Endothelial cell (in vitro differentiated cells): ENCODE measurements around the gene HSPBP1. TPM values are rescaled to one million over a fixed set of nuclear protein-coding genes. Genes with fewer than 3 reads are reported as not detected.
A peak's percentile ranks its signal among the peaks of the same experiment; 100 is the strongest.

Source experiments
- DNase-seq: peaks from one replicate; pipeline ENCODE4 v3.0.0; 2021; ENCODE audit warnings: low spot score
- H3K27ac Mint-ChIP-seq: one replicate; pipeline ENCODE4 v1.8.0; 2021; ENCODE audit warnings: mixed read lengths, inconsistent platforms; ENCODE audit not compliant: unreplicated experiment
- H3K27me3 Mint-ChIP-seq: one replicate; pipeline ENCODE4 v1.8.0; 2021; ENCODE audit warnings: mild to moderate bottlenecking, moderate library complexity, mixed read lengths, inconsistent platforms; ENCODE audit not compliant: unreplicated experiment
- H3K36me3 Mint-ChIP-seq: one replicate; pipeline ENCODE4 v1.8.0; 2021; ENCODE audit warnings: mild to moderate bottlenecking, low read depth, mixed read lengths, inconsistent platforms; ENCODE audit not compliant: unreplicated experiment
- H3K4me1 Mint-ChIP-seq: one replicate; pipeline ENCODE4 v1.8.0; 2021; ENCODE audit warnings: mild to moderate bottlenecking, mixed read lengths, inconsistent platforms; ENCODE audit not compliant: unreplicated experiment
- H3K4me3 Mint-ChIP-seq: one replicate; pipeline ENCODE4 v1.8.0; 2021; ENCODE audit warnings: mild to moderate bottlenecking, mixed read lengths, inconsistent platforms; ENCODE audit not compliant: unreplicated experiment
- H3K9me3 Mint-ChIP-seq: one replicate; pipeline ENCODE4 v1.8.0; 2021; ENCODE audit warnings: mixed read lengths, inconsistent platforms; ENCODE audit not compliant: unreplicated experiment
- total RNA-seq: library from RNA; stranded (reverse); fragmentation: NEBNext Ultra II Directional; extraction: Animal tissue kit (Norgen Biotek cat#: 25700); gene quantifications from one replicate; pipeline ENCODE4 v1.2.1, GENCODE V29; 2021; ENCODE audit not compliant: unreplicated experiment
- TF ChIP-seq, protein P1 (sequence below): fragments of 200-600 bp; sonication (generic); IDR thresholded peaks from one replicate; pipeline ENCODE4 v1.5.0; 2021; ENCODE audit warnings: antibody characterized with exemption; ENCODE audit not compliant: unreplicated experiment

The HSPBP1 gene
- total RNA-seq, 1 donor from 2014 or later = 24.6 TPM

DNA sequence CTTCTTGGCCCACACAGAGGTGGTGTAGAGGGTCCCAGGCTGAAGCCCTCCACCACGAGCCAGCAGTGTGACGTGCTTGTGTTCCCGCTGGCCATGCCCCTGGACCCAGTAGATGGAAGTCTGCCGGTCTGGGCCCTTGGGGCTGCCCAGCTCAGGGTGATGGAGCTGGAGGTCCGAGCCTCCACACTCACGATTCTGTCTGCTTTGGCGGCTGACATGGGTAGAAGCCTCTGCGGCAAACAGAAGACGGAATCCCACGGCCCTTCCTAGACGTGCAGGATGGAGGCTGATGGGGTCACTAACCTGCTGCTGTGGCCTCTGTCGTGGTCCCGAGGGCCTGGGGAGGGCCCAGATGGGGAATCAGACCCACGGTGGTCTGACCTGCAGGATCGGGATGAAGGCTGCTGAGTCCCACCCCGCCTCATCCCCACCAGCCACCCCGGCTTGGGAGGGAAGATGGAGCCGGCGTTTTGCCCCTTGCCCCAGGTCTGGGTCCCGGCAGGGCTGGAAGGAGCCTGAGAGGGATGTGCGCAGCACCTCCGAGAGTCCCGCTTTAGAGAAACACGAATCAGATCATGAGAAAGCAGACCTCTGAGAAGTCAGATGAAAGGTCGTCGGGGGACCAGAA is 55.8 kb downstream of the HSPBP1 start:
- no peaks in the 10 kb centered on the region for H3K9me3 Mint-ChIP-seq
- peaks cover 12% of the 10 kb centered on the region for H3K27me3 Mint-ChIP-seq
- no peak overlapping the region for H3K4me3 Mint-ChIP-seq
- no peak overlapping the region for H3K27ac Mint-ChIP-seq
- DNase-seq = no peak
- H3K4me1 Mint-ChIP-seq = peaks cover 3% of the 10 kb centered on the region
- H3K36me3 Mint-ChIP-seq = peaks cover 24% of the 10 kb centered on the region
- TF ChIP-seq, protein P1, sequence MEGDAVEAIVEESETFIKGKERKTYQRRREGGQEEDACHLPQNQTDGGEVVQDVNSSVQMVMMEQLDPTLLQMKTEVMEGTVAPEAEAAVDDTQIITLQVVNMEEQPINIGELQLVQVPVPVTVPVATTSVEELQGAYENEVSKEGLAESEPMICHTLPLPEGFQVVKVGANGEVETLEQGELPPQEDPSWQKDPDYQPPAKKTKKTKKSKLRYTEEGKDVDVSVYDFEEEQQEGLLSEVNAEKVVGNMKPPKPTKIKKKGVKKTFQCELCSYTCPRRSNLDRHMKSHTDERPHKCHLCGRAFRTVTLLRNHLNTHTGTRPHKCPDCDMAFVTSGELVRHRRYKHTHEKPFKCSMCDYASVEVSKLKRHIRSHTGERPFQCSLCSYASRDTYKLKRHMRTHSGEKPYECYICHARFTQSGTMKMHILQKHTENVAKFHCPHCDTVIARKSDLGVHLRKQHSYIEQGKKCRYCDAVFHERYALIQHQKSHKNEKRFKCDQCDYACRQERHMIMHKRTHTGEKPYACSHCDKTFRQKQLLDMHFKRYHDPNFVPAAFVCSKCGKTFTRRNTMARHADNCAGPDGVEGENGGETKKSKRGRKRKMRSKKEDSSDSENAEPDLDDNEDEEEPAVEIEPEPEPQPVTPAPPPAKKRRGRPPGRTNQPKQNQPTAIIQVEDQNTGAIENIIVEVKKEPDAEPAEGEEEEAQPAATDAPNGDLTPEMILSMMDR = no peak

DNA sequence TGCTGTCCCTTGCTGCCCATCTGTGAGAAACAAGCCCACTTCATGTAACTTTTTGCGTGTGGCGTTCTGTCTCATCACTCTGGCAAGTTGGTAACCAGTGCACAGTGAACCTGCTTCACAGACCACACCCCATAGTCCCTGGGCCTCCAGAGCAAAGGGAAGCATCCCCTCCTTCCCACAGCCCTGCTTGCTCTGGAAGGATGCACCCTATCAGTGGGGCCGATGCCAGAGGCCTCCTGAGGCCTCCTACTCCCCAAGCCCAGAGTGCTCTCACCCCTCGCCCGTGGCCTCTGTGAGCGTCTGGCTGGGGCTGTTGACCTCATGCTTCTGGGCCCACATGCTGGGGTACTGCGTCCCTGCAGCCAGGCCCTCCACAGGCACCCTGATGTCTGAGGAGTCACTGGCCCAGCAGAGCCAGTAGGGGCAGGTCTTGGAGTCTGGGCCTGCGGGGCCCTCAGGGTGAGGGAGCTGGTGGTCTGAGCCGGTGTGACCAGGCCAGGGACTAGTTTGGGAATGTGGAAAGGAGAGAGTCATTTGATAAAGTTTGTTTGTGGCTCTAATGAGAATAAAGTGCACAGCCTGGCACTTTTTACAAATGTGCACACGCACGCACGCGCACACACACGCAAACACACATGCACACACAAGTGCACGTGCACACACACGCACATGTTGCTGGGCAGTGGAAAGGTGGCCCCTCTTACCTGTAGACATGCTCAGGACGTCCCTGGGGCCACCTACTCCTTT is 56.4 kb downstream of the HSPBP1 start:
- Mint-ChIP-seq H3K27me3 (peaks cover 8% of the 10 kb centered on the region), H3K4me1 (peaks cover 3% of the 10 kb centered on the region), H3K27ac (no peak overlapping the region), H3K9me3 (no peaks in the 10 kb centered on the region), H3K36me3 (peaks cover 21% of the 10 kb centered on the region), H3K4me3 (no peak overlapping the region)
- DNase-seq = no peak
- TF ChIP-seq, protein P1 = no peak

DNA sequence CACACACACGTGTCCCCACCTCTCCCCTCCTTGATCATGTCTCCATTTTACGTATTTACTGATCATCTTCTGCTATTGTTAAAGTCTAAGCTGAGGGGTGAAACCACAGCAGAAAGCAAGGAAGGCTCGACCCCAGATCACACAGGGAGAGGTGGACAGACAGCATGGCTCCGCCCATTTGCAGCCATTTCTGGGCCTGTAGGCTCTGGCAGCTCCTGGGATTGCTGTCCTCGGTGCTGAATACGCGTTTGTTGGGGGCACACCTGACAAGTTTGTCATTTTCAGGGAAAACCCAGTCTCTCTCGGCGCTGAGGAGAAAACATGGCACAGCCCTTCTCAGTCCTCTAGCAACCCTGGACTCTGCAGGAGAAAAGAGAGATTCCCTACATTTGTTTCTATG is 59.4 kb downstream of the HSPBP1 start:
- TF ChIP-seq, protein P1 = no peak
- Mint-ChIP-seq H3K9me3 (no peaks in the 10 kb centered on the region), H3K4me1 (peaks cover 11% of the 10 kb centered on the region), H3K36me3 (peaks cover 8% of the 10 kb centered on the region), H3K27me3 (peaks cover 10% of the 10 kb centered on the region), H3K4me3 (no peak overlapping the region), H3K27ac (no peak overlapping the region)
- no peak for DNase-seq

DNA sequence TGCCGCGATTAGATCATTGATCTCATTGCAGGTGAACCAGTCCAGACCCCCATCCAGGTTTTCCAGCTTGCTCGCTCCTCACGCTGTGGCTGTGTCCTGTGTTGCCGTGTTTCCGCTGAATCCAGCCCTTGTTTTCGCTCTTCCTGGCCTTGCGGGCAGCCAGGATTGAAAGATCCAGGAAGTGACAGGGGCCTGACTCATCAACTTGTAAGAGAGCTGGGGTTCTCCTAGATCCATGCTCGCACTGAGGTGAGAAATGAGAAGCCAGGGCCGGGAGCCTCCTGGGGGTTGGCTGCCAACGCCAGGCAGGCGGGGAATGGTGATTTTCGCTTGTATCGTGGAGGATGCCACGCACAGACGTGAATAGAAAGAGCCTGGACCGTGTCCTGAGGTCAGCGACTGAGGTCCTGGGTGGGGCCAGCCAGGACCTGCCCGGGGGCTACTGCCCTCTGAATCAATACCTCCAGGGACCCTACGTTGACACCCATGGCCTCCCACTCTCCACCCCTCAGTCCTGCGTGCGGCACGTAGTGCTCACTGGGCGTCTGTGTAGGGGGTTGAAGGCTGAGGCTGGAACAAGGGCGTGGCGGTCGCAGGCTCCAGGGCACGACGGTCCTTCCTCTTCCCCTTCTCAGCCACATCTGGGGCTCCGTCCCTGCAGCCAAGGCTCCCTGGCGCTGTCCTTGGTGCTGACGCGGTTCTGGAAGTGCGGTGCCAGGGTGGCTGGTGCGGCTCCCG is 63.3 kb downstream of the HSPBP1 start:
- DNase-seq = peak; percentile 87
- TF ChIP-seq, protein P1 = no peak
- peaks cover 12% of the 10 kb centered on the region for H3K27me3 Mint-ChIP-seq
- peak overlapping the region; percentile 92 for H3K4me3 Mint-ChIP-seq
- no peaks in the 10 kb centered on the region for H3K9me3 Mint-ChIP-seq
- peak overlapping the region; percentile 79 for H3K27ac Mint-ChIP-seq
- peaks cover 6% of the 10 kb centered on the region for H3K36me3 Mint-ChIP-seq
- H3K4me1 Mint-ChIP-seq = peaks cover 10% of the 10 kb centered on the region

DNA sequence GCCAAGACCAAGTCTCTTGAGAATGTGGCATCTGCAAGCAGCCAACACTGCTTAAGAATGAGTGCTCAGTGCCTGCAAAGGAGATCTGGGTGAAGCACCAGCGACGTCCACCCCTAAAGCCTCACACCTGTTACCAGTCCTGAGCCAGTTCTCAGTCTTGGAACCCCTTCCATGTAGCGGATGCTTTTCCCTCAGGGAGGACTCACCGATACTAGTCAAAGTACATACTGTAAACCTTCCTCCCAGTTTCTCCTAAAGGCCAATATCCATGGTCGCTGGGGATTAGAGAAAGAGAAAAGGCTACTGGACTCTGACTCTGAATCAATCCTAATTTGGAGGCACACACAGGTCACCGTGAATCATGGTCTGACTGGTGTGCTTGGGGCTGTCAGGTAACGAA is 66.4 kb downstream of the HSPBP1 start:
- H3K9me3 Mint-ChIP-seq = no peaks in the 10 kb centered on the region
- TF ChIP-seq, protein P1 = no peak
- H3K27ac Mint-ChIP-seq = no peak overlapping the region

More for the DNA sequence above, 66.4 kb downstream of the HSPBP1 start:
- DNase-seq = no peak
- no peaks in the 10 kb centered on the region for H3K36me3 Mint-ChIP-seq
- no peak overlapping the region for H3K4me3 Mint-ChIP-seq
- peaks cover 10% of the 10 kb centered on the region for H3K4me1 Mint-ChIP-seq
- peaks cover 12% of the 10 kb centered on the region for H3K27me3 Mint-ChIP-seq
